Measurements from ENCODE around the gene KIF5C.

Gene KIF5C

DNA sequence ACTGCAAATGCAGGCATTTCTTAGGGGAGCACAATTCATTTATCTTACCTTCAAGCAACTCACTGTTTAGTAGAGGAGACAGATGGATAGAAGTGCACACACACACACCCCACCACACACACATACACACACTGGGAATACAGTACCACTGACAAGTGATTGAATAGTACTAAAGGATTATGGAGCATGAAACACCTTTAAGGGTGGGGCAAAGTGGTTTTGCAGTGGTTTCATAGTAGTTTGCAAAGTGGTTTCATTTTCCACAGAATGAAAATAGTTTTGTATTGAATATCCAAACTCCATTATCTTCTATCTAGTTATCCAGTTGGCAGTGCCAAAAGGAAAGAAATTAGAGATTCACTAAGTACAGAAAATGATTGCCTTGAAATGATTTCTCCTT is 18.9 kb downstream of the KIF5C start:
- no peaks in the 10 kb centered on the region for H3K79me2 ChIP-seq (ENCODE audit: insufficient read depth, low read length)
- H3K9me3 ChIP-seq (ENCODE audit: insufficient read depth, low read depth, low read length) = peaks cover 8% of the 10 kb centered on the region; the same call in 1 of the 2 replicates
- no peak for TF ChIP-seq EZH2phosphoT487 (IDR thresholded peaks at IDR 0.05; ENCODE audit: borderline replicate concordance)
- TF ChIP-seq, protein P1, sequence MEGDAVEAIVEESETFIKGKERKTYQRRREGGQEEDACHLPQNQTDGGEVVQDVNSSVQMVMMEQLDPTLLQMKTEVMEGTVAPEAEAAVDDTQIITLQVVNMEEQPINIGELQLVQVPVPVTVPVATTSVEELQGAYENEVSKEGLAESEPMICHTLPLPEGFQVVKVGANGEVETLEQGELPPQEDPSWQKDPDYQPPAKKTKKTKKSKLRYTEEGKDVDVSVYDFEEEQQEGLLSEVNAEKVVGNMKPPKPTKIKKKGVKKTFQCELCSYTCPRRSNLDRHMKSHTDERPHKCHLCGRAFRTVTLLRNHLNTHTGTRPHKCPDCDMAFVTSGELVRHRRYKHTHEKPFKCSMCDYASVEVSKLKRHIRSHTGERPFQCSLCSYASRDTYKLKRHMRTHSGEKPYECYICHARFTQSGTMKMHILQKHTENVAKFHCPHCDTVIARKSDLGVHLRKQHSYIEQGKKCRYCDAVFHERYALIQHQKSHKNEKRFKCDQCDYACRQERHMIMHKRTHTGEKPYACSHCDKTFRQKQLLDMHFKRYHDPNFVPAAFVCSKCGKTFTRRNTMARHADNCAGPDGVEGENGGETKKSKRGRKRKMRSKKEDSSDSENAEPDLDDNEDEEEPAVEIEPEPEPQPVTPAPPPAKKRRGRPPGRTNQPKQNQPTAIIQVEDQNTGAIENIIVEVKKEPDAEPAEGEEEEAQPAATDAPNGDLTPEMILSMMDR (conservative IDR thresholded peaks at IDR 0.05; ENCODE audit: low read length) = no peak
- no peaks in the 10 kb centered on the region for H3K4me1 ChIP-seq (ENCODE audit: insufficient read depth, low read length, poor library complexity, severe bottlenecking)
- no peaks in the 10 kb centered on the region for H3K36me3 ChIP-seq (ENCODE audit: insufficient read depth, low read length)
- no peak overlapping the region for H3K9ac ChIP-seq (ENCODE audit: low read depth, low read length, poor library complexity, severe bottlenecking)
- no peak overlapping the region for H3K4me2 ChIP-seq (ENCODE audit: low read depth, low read length, poor library complexity, severe bottlenecking)
- no peak overlapping the region for H3K4me3 ChIP-seq (ENCODE audit: low read length, poor library complexity, severe bottlenecking)
- H3K9me2 ChIP-seq (replicated peaks; ENCODE audit: low read depth, low read length) = no peaks in the 10 kb centered on the region
- H4K20me1 ChIP-seq (ENCODE audit: insufficient read depth, low read length, poor library complexity, severe bottlenecking) = no peaks in the 10 kb centered on the region
- H2AFZ ChIP-seq (ENCODE audit: low read length) = no peak overlapping the region
- no peaks in the 10 kb centered on the region for H3F3A ChIP-seq (ENCODE audit: low read depth)
- H3K27me3 ChIP-seq (ENCODE audit: insufficient read depth, low read length, poor library complexity, severe bottlenecking) = no peaks in the 10 kb centered on the region

DNA sequence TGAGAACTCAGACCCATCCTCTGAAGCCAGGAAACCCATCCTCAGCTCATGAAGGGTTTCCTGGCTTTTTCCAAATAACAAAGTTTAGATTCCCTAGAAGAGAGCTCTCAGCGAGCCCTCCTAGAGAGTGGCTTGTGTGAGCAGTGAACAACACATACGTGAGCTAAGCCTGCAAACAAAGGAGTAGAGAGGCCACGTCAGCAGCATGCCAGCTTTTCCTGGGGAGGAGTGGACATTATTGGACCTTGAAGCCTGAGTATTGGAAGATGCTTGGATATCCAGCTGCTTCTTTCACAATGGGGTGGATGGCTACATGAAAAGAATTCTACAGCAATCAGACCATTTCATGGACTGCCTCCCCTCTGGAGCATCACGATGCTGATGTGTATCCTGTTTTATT is 21.1 kb downstream of the KIF5C start:
- Histone ChIP-seq H3K9me3 (ENCODE audit: insufficient read depth, low read depth, low read length) (peaks cover 8% of the 10 kb centered on the region; the same call in 1 of the 2 replicates), H3K79me2 (ENCODE audit: insufficient read depth, low read length) (no peaks in the 10 kb centered on the region), H3K4me2 (ENCODE audit: low read depth, low read length, poor library complexity, severe bottlenecking) (no peak overlapping the region), H2AFZ (ENCODE audit: low read length) (no peak overlapping the region), H3K9ac (ENCODE audit: low read depth, low read length, poor library complexity, severe bottlenecking) (no peak overlapping the region), H3K4me1 (ENCODE audit: insufficient read depth, low read length, poor library complexity, severe bottlenecking) (peaks cover 10% of the 10 kb centered on the region), H3K36me3 (ENCODE audit: insufficient read depth, low read length) (no peaks in the 10 kb centered on the region), H3K4me3 (ENCODE audit: low read length, poor library complexity, severe bottlenecking) (no peak overlapping the region), H4K20me1 (ENCODE audit: insufficient read depth, low read length, poor library complexity, severe bottlenecking) (no peaks in the 10 kb centered on the region), H3F3A (ENCODE audit: low read depth) (no peaks in the 10 kb centered on the region), H3K9me2 (replicated peaks; ENCODE audit: low read depth, low read length) (no peaks in the 10 kb centered on the region), H3K27me3 (ENCODE audit: insufficient read depth, low read length, poor library complexity, severe bottlenecking) (no peaks in the 10 kb centered on the region)
- TF ChIP-seq, protein P1 (conservative IDR thresholded peaks at IDR 0.05; ENCODE audit: low read length) = no peak
- no peak for TF ChIP-seq EZH2phosphoT487 (IDR thresholded peaks at IDR 0.05; ENCODE audit: borderline replicate concordance)

DNA sequence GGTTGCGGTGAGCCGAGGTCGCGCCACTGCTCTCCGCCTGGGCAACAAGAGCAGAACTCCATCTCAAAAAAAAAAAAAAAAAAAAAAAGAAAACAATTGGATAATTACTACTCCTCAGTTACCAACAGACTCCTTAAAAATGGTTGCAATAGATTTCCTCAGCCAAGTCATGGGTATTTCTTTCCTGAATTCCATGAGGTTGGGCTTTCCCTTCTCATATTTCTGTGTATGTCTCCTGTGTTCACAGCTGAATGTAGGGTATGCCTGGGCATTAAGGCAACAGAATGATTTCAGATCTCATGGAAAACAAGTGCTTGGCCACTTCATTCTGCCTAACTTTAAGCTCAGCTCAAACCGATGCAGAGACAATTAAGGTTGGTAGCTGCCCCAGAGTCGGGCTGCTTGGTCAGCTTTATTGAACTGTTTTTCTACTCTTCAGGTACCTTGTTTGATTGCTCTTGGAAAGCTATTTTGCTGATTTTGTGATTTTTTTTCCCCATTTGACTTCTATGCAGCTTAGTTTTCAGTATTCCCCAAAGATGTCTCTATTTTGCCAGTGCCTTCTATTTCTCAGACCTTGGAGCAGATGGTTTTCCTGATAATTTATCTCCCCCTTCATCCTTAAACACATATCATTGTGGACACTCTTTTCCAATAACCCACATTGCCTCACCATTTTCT is 24.8 kb downstream of the KIF5C start:
- no peaks in the 10 kb centered on the region for H3K79me2 ChIP-seq (ENCODE audit: insufficient read depth, low read length)
- no peak overlapping the region for H3K9ac ChIP-seq (ENCODE audit: low read depth, low read length, poor library complexity, severe bottlenecking)
- H3K4me1 ChIP-seq (ENCODE audit: insufficient read depth, low read length, poor library complexity, severe bottlenecking) = peaks cover 12% of the 10 kb centered on the region
- no peaks in the 10 kb centered on the region for H3F3A ChIP-seq (ENCODE audit: low read depth)
- TF ChIP-seq, protein P1 (conservative IDR thresholded peaks at IDR 0.05; ENCODE audit: low read length) = no peak
- TF ChIP-seq EZH2phosphoT487 (IDR thresholded peaks at IDR 0.05; ENCODE audit: borderline replicate concordance) = no peak
- H3K9me2 ChIP-seq (replicated peaks; ENCODE audit: low read depth, low read length) = no peaks in the 10 kb centered on the region
- no peaks in the 10 kb centered on the region for H3K9me3 ChIP-seq (ENCODE audit: insufficient read depth, low read depth, low read length)
- H4K20me1 ChIP-seq (ENCODE audit: insufficient read depth, low read length, poor library complexity, severe bottlenecking) = no peaks in the 10 kb centered on the region
- no peaks in the 10 kb centered on the region for H3K36me3 ChIP-seq (ENCODE audit: insufficient read depth, low read length)
- H3K4me3 ChIP-seq (ENCODE audit: low read length, poor library complexity, severe bottlenecking) = no peak overlapping the region
- no peaks in the 10 kb centered on the region for H3K27me3 ChIP-seq (ENCODE audit: insufficient read depth, low read length, poor library complexity, severe bottlenecking)
- no peak overlapping the region for H2AFZ ChIP-seq (ENCODE audit: low read length)
- peak overlapping the region; percentile 25 for H3K4me2 ChIP-seq (ENCODE audit: low read depth, low read length, poor library complexity, severe bottlenecking)
